Neural progenitor cell (in vitro differentiated cells): ENCODE data around the gene SHC3. TPM values are rescaled to one million over a fixed set of nuclear protein-coding genes. Genes with fewer than 3 reads are reported as not detected.

Experiments used
- DNase-seq: peaks from one replicate; pipeline ENCODE4 v3.0.0-alpha.2; 2016; ENCODE audit warnings: low spot score
- H2AFZ ChIP-seq: fragments of 200-600 bp; sonication (generic); replicated peaks from 2 replicates; pipeline ENCODE4 v1.6.1; 2016; ENCODE audit warnings: antibody characterized with exemption
- H3F3A ChIP-seq: fragments of 200-600 bp; sonication (generic); 2 replicates; pipeline ENCODE4 v1.6.1; 2016; ENCODE audit warnings: antibody characterized with exemption, low read depth
- H3K27ac ChIP-seq: fragments of 200-600 bp; sonication (generic); 2 replicates; pipeline ENCODE4 v1.5.1; 2016; ENCODE audit warnings: mild to moderate bottlenecking
- H3K27me3 ChIP-seq: fragments of 200-600 bp; sonication (generic); 2 replicates; pipeline ENCODE4 v1.6.1; 2016; ENCODE audit warnings: mild to moderate bottlenecking, moderate library complexity
- H3K36me3 ChIP-seq: fragments of 200-600 bp; sonication (generic); 2 replicates; pipeline ENCODE4 v1.5.1; 2016
- H3K4me1 ChIP-seq: fragments of 200-600 bp; sonication (generic); 2 replicates; pipeline ENCODE4 v1.6.1; 2016; ENCODE audit warnings: mixed run types
- H3K4me2 ChIP-seq: fragments of 200-600 bp; sonication (generic); 2 replicates; pipeline ENCODE4 v1.6.1; 2016
- H3K4me3 ChIP-seq: fragments of 200-600 bp; sonication (generic); 2 replicates; pipeline ENCODE4 v1.5.1; 2016
- H3K79me2 ChIP-seq: fragments of 200-600 bp; sonication (generic); 2 replicates; pipeline ENCODE4 v1.6.1; 2016; ENCODE audit warnings: low read depth
- H3K9ac ChIP-seq: fragments of 200-600 bp; sonication (generic); 2 replicates; pipeline ENCODE4 v1.6.1; 2016
- H3K9me3 ChIP-seq: fragments of 200-600 bp; sonication (generic); 2 replicates; pipeline ENCODE4 v1.5.1; 2016; ENCODE audit warnings: low read depth
- H4K20me1 ChIP-seq: fragments of 200-600 bp; sonication (generic); 2 replicates; pipeline ENCODE4 v1.6.1; 2016; ENCODE audit warnings: low read depth
- H3K27ac Mint-ChIP-seq: 3 replicates; pipeline ENCODE4 v1.8.0; 2021; ENCODE audit warnings: mixed read lengths
- H3K27me3 Mint-ChIP-seq: 2 replicates; pipeline ENCODE4 v1.8.0; 2022; ENCODE audit warnings: low read depth, mild to moderate bottlenecking, inconsistent platforms, moderate library complexity, mixed read lengths; ENCODE audit not compliant: insufficient read depth
- H3K36me3 Mint-ChIP-seq: 3 replicates; pipeline ENCODE4 v1.8.0; 2021; ENCODE audit warnings: mixed read lengths
- H3K4me1 Mint-ChIP-seq: 3 replicates; pipeline ENCODE4 v1.8.0; 2021; ENCODE audit warnings: mixed read lengths
- H3K4me3 Mint-ChIP-seq: 3 replicates; pipeline ENCODE4 v1.8.0; 2021; ENCODE audit warnings: mild to moderate bottlenecking, moderate library complexity, mixed read lengths
- H3K9me3 Mint-ChIP-seq: 3 replicates; pipeline ENCODE4 v1.8.0; 2020; ENCODE audit warnings: mixed read lengths
- CTCF ChIP-seq: fragments of 200-600 bp; sonication (generic); IDR thresholded peaks from 2 replicates; pipeline ENCODE4 v1.5.1; 2017; ENCODE audit warnings: antibody characterized with exemption, mild to moderate bottlenecking
- EZH2 ChIP-seq: fragments of 200-600 bp; sonication (generic); IDR thresholded peaks from 2 replicates; pipeline ENCODE4 v1.6.1; 2017; ENCODE audit warnings: antibody characterized with exemption, mild to moderate bottlenecking, moderate library complexity
- EZH2phosphoT487 ChIP-seq: fragments of 200-600 bp; sonication (generic); IDR thresholded peaks from 2 replicates; pipeline ENCODE4 v1.6.1; 2017; ENCODE audit warnings: antibody characterized with exemption
- total RNA-seq: library from RNA; depleted of rRNA; stranded (reverse); fragments of >200 nt; gene quantifications from 2 replicates; pipeline ENCODE4 v1.2.3, GENCODE V29; 2015; ENCODE audit warnings: low replicate concordance

SHC3 gene
- total RNA-seq, 1 donor from 2014 or later: 0.64 TPM

DNA sequence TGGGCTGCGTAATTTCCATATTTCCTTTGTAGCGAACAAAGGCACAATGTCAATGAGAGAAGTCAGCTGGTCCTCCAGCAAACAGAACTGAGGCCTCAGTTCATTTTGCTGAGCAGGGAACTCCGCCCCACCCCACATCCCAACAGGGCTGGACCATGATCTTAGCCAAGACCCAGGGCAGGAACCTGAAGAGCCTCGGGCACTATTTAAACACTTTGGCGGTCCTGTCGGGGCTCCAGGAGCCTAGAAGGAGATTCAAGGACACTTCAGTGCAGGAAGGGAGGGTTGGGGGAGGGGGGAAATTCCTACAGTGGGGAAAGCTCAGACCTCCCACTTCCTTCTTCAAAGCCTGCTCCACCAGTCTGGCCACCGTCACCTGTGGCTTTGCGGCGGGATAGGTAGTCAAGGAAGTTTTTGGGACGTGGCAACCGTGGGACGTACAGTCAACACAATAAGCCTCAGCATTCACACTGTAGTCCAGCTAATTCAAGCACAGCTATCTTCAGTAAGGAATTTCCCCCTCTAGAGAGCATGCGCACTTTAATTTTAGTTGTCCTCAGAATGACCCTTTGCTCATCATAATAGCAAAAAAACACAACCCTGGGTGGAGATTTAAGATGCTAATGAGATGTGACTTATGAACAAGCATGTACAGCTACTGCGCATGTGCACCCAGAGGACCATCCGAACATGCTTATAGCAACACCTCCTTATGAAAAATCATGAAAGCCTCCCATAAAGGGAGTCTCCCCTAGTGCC is 156.4 kb downstream of the SHC3 start:
- H3K4me1 Mint-ChIP-seq: peaks cover 25% of the 10 kb centered on the region
- Histone ChIP-seq H3K27me3 (no peaks in the 10 kb centered on the region), H3K4me3 (no peak overlapping the region), H3K4me1 (no peaks in the 10 kb centered on the region), H4K20me1 (no peaks in the 10 kb centered on the region), H3K27ac (no peak overlapping the region), H3F3A (no peaks in the 10 kb centered on the region), H3K79me2 (no peaks in the 10 kb centered on the region), H3K4me2 (no peak overlapping the region), H3K36me3 (no peaks in the 10 kb centered on the region), H2AFZ (no peak overlapping the region), H3K9me3 (no peaks in the 10 kb centered on the region), H3K9ac (no peak overlapping the region)
- H3K4me3 Mint-ChIP-seq: no peak overlapping the region
- H3K27ac Mint-ChIP-seq: peak overlapping the region; percentile 63
- DNase-seq: no peak
- H3K27me3 Mint-ChIP-seq: no peaks in the 10 kb centered on the region
- no peak for TF ChIP-seq CTCF
- no peak for TF ChIP-seq EZH2phosphoT487
- no peak for TF ChIP-seq EZH2
- H3K36me3 Mint-ChIP-seq: peaks cover 48% of the 10 kb centered on the region
- H3K9me3 Mint-ChIP-seq: peaks cover 15% of the 10 kb centered on the region

GRCh38 chr9:89021154-89021803 is 157.3 kb downstream of the SHC3 start:
- H4K20me1 ChIP-seq: no peaks in the 10 kb centered on the region
- H3K36me3 ChIP-seq: no peaks in the 10 kb centered on the region
- peaks cover 25% of the 10 kb centered on the region for H3K4me1 Mint-ChIP-seq
- no peaks in the 10 kb centered on the region for H3K27me3 Mint-ChIP-seq
- TF ChIP-seq EZH2phosphoT487 (no peak), CTCF (no peak), EZH2 (no peak)
- H3K9me3 ChIP-seq: no peaks in the 10 kb centered on the region
- no peak overlapping the region for H3K4me3 Mint-ChIP-seq
- DNase-seq: no peak
- H3K4me2 ChIP-seq: no peak overlapping the region
- H3K4me3 ChIP-seq: no peak overlapping the region
- no peak overlapping the region for H3K27ac ChIP-seq
- H3K36me3 Mint-ChIP-seq: peaks cover 49% of the 10 kb centered on the region
- peaks cover 19% of the 10 kb centered on the region for H3K9me3 Mint-ChIP-seq
- no peak overlapping the region for H3K9ac ChIP-seq
- no peak overlapping the region for H3K27ac Mint-ChIP-seq
- H3K27me3 ChIP-seq: no peaks in the 10 kb centered on the region
- H3K79me2 ChIP-seq: no peaks in the 10 kb centered on the region
- H3K4me1 ChIP-seq: no peaks in the 10 kb centered on the region
- no peak overlapping the region for H2AFZ ChIP-seq
- H3F3A ChIP-seq: no peaks in the 10 kb centered on the region

GRCh38 chr9:89020754-89021153 is 157.9 kb downstream of the SHC3 start:
- H3K4me1 ChIP-seq: no peaks in the 10 kb centered on the region
- no peaks in the 10 kb centered on the region for H4K20me1 ChIP-seq

More at GRCh38 chr9:89020754-89021153, 157.9 kb downstream of the SHC3 start:
- peaks cover 25% of the 10 kb centered on the region for H3K4me1 Mint-ChIP-seq
- H3K27me3 Mint-ChIP-seq: no peaks in the 10 kb centered on the region
- no peak overlapping the region for H3K4me3 Mint-ChIP-seq
- H3K4me3 ChIP-seq: no peak overlapping the region
- no peak overlapping the region for H3K27ac Mint-ChIP-seq
- no peak for DNase-seq
- no peak for TF ChIP-seq CTCF
- no peak for TF ChIP-seq EZH2phosphoT487
- no peak for TF ChIP-seq EZH2
- H3K9me3 ChIP-seq: no peaks in the 10 kb centered on the region
- H2AFZ ChIP-seq: no peak overlapping the region
- no peak overlapping the region for H3K9ac ChIP-seq
- no peaks in the 10 kb centered on the region for H3K27me3 ChIP-seq
- peaks cover 19% of the 10 kb centered on the region for H3K9me3 Mint-ChIP-seq
- H3F3A ChIP-seq: no peaks in the 10 kb centered on the region
- no peaks in the 10 kb centered on the region for H3K36me3 ChIP-seq
- no peak overlapping the region for H3K27ac ChIP-seq
- H3K4me2 ChIP-seq: no peak overlapping the region
- peaks cover 51% of the 10 kb centered on the region for H3K36me3 Mint-ChIP-seq
- no peaks in the 10 kb centered on the region for H3K79me2 ChIP-seq
